Endodermal cell (in vitro differentiated cells): ENCODE measurements around the gene DPH7. TPM values are rescaled to one million over a fixed set of nuclear protein-coding genes. Genes with fewer than 3 reads are reported as not detected.

Experiments used
- DNase-seq: peaks from one replicate; pipeline ENCODE4 v3.0.0-alpha.2; 2017
- H3K27ac ChIP-seq: 2 replicates; pipeline ENCODE4 v1.5.1; 2013; ENCODE audit warnings: mild to moderate bottlenecking, low read depth, low read length, moderate library complexity
- H3K27me3 ChIP-seq: 2 replicates; pipeline ENCODE4 v1.6.1; 2013; ENCODE audit warnings: mild to moderate bottlenecking, low read length, moderate library complexity; ENCODE audit not compliant: insufficient read depth, control insufficient read depth, poor library complexity, severe bottlenecking
- H3K36me3 ChIP-seq: 2 replicates; pipeline ENCODE4 v1.7.0; 2013; ENCODE audit warnings: mild to moderate bottlenecking, low read length, moderate library complexity; ENCODE audit not compliant: control insufficient read depth, insufficient read depth
- H3K4me1 ChIP-seq: one replicate; pipeline ENCODE4 v1.7.0; 2013; ENCODE audit warnings: low read length; ENCODE audit not compliant: control insufficient read depth, insufficient read depth
- H3K4me3 ChIP-seq: 2 replicates; pipeline ENCODE4 v1.5.1; 2013; ENCODE audit warnings: mild to moderate bottlenecking, low read length, moderate library complexity
- H3K9ac ChIP-seq: 2 replicates; pipeline ENCODE4 v1.6.1; 2013; ENCODE audit warnings: mild to moderate bottlenecking, low read length, moderate library complexity; ENCODE audit not compliant: poor library complexity, severe bottlenecking; ENCODE audit errors: extremely low read depth
- H3K9me3 ChIP-seq: 2 replicates; pipeline ENCODE4 v1.6.1; 2013; ENCODE audit warnings: mild to moderate bottlenecking, low read length, moderate library complexity; ENCODE audit not compliant: control insufficient read depth
- H3K27ac Mint-ChIP-seq: 2 replicates; pipeline ENCODE4 v1.8.0; 2020; ENCODE audit warnings: mixed read lengths
- H3K27me3 Mint-ChIP-seq: 2 replicates; pipeline ENCODE4 v1.8.0; 2021; ENCODE audit warnings: mild to moderate bottlenecking, mixed read lengths; ENCODE audit not compliant: insufficient read depth
- H3K36me3 Mint-ChIP-seq: 2 replicates; pipeline ENCODE4 v1.8.0; 2020; ENCODE audit warnings: low read depth, mixed read lengths
- H3K4me1 Mint-ChIP-seq: 2 replicates; pipeline ENCODE4 v1.8.0; 2020; ENCODE audit warnings: mixed read lengths
- H3K4me3 Mint-ChIP-seq: 2 replicates; pipeline ENCODE4 v1.8.0; 2020; ENCODE audit warnings: mild to moderate bottlenecking, moderate library complexity, mixed read lengths
- H3K9me3 Mint-ChIP-seq: 2 replicates; pipeline ENCODE4 v1.8.0; 2020; ENCODE audit warnings: mild to moderate bottlenecking, mixed read lengths
- WGBS, 2 experiments: methylation state at CpG; one replicate each; pipeline versions ENCODE4 v1.1.5 to v1.1.7; 2013; ENCODE audit warnings: missing lambda C conversion rate in 2 of 2, mixed read lengths in 1 of 2; ENCODE audit not compliant: insufficient coverage in 1 of 2, insufficient read length in 1 of 2; 5-methylcytosine and 5-hydroxymethylcytosine counted together
- total RNA-seq, 2 donors: library from RNA; stranded (reverse); fragmentation: NEBNext Ultra II Directional in 1 of 2; extraction: Animal tissue kit (Norgen Biotek cat#: 25700) in 1 of 2; gene quantifications; 2 replicates in 1 of 2; 3 replicates in 1 of 2; pipeline ENCODE4 v1.2.1, GENCODE V29; 2021
- TF ChIP-seq, protein P1 (sequence below): fragments of 200-600 bp; sonication (generic); conservative IDR thresholded peaks from 2 replicates; pipeline ENCODE4 v1.5.0; 2021; ENCODE audit warnings: antibody characterized with exemption, mild to moderate bottlenecking

DPH7 gene
- total RNA-seq, 2 donors from 2014 or later, result 48.9 to 50.4 TPM

DNA sequence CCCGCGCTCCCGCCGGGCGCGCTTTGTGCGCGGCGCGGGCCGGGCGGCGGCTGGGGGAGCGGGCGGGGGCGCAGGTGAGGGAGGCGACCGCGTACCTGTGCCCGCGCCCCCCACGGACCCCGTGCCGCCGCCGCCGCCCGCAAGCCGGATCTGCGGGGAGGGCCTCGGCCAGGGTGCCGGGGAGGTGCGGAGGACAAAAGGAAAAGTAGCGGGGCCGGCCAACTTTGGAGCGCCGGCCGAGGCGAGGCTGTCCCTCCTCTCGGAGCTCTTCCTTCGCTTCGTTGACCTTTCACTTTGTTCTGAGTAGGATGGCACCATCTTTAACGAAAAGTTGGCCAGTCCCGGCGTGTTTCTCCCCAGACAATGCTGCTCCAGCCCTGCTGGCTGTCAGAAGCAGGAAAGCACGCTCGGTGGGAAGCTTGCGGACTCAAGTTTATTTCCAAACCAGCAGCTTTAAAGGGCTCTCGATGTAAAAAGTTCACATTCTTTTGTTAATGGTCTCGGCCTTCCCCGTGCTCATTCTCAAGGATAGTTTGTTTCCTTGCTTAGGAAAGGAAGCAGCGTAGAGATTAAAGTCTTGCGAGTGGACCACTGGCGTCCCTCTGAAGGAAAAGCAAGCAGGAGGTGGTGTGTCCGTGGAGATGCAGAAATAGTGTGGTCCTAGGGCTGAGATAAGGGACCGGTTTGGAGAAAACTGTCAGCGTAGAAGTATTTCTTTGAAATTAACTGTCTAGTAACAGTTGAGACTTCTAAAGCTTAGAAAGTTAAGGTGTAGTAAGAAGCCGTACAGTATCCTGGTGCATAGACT is 40.7 kb upstream of the DPH7 start:
- H3K36me3 ChIP-seq, result peaks cover 49% of the 10 kb centered on the region
- no peaks in the 10 kb centered on the region for H3K9me3 ChIP-seq
- 2 to 6% methylated on average over 23 to 58 of the region's 58 CpGs for WGBS, 2 experiments
- Mint-ChIP-seq H3K36me3 (peaks cover 27% of the 10 kb centered on the region), H3K4me1 (peaks cover 25% of the 10 kb centered on the region), H3K9me3 (no peaks in the 10 kb centered on the region), H3K27me3 (no peaks in the 10 kb centered on the region), H3K4me3 (peak overlapping the region; percentile 85), H3K27ac (peak overlapping the region; percentile 71)
- H3K4me3 ChIP-seq, result peak overlapping the region; percentile 98
- H3K27me3 ChIP-seq, result no peaks in the 10 kb centered on the region
- H3K4me1 ChIP-seq, result peaks cover 8% of the 10 kb centered on the region
- peak overlapping the region; percentile 81 for H3K27ac ChIP-seq
- no peak for DNase-seq
- H3K9ac ChIP-seq, result peak overlapping the region; percentile 83
- TF ChIP-seq, protein P1, sequence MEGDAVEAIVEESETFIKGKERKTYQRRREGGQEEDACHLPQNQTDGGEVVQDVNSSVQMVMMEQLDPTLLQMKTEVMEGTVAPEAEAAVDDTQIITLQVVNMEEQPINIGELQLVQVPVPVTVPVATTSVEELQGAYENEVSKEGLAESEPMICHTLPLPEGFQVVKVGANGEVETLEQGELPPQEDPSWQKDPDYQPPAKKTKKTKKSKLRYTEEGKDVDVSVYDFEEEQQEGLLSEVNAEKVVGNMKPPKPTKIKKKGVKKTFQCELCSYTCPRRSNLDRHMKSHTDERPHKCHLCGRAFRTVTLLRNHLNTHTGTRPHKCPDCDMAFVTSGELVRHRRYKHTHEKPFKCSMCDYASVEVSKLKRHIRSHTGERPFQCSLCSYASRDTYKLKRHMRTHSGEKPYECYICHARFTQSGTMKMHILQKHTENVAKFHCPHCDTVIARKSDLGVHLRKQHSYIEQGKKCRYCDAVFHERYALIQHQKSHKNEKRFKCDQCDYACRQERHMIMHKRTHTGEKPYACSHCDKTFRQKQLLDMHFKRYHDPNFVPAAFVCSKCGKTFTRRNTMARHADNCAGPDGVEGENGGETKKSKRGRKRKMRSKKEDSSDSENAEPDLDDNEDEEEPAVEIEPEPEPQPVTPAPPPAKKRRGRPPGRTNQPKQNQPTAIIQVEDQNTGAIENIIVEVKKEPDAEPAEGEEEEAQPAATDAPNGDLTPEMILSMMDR, result no peak

DNA sequence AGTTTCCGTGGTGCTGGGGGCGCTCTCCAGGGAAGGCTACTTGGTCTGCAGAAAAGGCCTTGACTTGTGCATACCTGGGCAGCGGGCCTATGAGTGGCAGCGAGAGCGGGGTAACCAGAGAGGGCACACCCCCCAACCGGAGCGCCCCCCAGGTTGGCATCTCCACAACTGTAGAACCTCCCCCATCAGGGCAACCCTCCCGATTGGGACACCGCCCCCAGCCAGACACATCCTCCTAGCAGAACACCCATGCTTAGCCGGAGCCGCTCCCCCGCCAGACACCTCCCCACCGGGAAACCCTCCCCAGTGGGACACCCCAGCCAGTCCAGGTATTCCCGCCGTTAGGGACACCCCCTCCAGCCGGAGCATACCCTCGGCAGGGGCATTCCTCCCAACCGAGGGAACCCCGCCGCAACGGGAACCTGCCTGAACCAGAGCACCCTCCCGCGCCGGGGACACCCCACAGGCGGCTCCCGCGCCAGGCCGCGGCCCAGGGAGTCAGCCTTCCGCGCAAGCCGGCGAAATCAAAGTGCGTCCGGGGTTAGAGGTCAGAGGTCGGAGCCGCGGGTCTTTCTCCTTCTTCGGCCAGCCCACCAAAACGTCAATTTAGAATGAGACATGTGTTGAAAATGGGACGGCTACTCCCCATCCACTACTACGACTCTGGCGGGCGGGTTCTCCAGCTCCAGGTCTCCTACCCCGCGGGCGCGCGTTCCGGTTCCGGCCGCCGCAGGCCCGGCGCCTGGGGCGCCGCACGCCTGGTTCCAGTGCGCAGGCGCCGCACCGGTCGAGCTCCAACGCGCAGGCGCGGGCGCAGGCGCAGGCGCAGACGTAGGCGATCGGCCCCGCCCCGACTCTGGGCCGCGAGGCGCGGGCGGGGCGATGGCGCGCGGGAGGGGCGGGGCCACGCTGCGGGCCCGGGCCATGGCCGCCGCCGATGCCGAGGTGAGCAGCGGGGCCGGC is 39.7 kb upstream of the DPH7 start, which contains the start of gene EHMT1:
Gene EHMT1 (plus strand): TSS at position 901 of the 963 bp plus-strand sequence. CDS start 24 bp downstream, at position 925.
- Mint-ChIP-seq H3K27me3 (no peaks in the 10 kb centered on the region), H3K9me3 (no peaks in the 10 kb centered on the region), H3K4me3 (peak within 1 kb of the TSS; percentile 85), H3K36me3 (peaks cover 23% of the 10 kb centered on the region), H3K4me1 (peaks cover 25% of the 10 kb centered on the region), H3K27ac (peak within 1 kb of the TSS; percentile 89)
- H3K36me3 ChIP-seq, result peaks cover 45% of the 10 kb centered on the region
- peak within 1 kb of the TSS; percentile 83 for H3K9ac ChIP-seq
- H3K4me3 ChIP-seq, result peak within 1 kb of the TSS; percentile 98
- WGBS, 2 experiments, result 0 to 2% methylated on average over 36 to 92 of the region's 94 CpGs
- H3K27ac ChIP-seq, result peak within 1 kb of the TSS; percentile 81
- H3K9me3 ChIP-seq, result no peaks in the 10 kb centered on the region
- TF ChIP-seq, protein P1, result no peak
- no peaks in the 10 kb centered on the region for H3K27me3 ChIP-seq
- DNase-seq, result peak; percentile 94
- peaks cover 8% of the 10 kb centered on the region for H3K4me1 ChIP-seq

DNA sequence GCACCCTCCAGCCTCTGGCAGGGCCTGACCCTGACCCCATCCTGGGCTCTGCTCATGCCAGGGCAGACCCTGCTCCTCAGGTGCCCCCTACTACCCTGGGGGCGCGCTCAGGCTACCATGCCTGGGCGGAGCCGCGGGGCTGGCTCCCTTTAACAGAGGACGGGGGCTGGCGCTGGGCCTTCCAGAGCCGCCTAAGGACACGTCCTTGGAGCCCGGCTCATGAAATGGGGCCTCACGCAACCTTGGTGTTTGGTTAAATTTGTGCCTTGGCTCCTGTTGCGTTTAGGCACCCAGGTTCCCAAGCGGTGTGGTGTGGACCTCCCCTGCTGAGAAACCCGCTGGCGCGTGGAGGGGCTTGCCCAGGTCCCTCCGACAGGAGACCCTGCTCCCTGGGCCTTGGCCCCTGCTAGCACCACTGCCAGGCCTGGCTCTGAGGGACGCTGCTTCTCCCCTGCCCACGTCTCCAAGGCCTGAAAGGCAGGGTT is 36.7 kb upstream of the DPH7 start:
- H3K4me1 ChIP-seq, result peaks cover under 1% of the 10 kb centered on the region
- TF ChIP-seq, protein P1, result no peak
- H3K36me3 Mint-ChIP-seq, result peaks cover 14% of the 10 kb centered on the region
- H3K27ac Mint-ChIP-seq, result no peak overlapping the region
- no peak overlapping the region for H3K9ac ChIP-seq
- peaks cover 25% of the 10 kb centered on the region for H3K36me3 ChIP-seq
- H3K4me1 Mint-ChIP-seq, result peaks cover 20% of the 10 kb centered on the region
- WGBS, 2 experiments, result 95 to 97% methylated on average over 7 to 19 of the region's 19 CpGs
- H3K9me3 Mint-ChIP-seq, result no peaks in the 10 kb centered on the region
- no peak for DNase-seq
- no peaks in the 10 kb centered on the region for H3K27me3 Mint-ChIP-seq
- no peaks in the 10 kb centered on the region for H3K27me3 ChIP-seq
- no peak overlapping the region for H3K27ac ChIP-seq
- H3K9me3 ChIP-seq, result no peaks in the 10 kb centered on the region
- H3K4me3 ChIP-seq, result no peak overlapping the region
- no peak overlapping the region for H3K4me3 Mint-ChIP-seq
